GM20000 (cell line): ENCODE data around the gene PIAS1.
"Not testable (repeated sequence)": the region's sequence is repeated elsewhere in the genome, so short reads cannot be mapped to it uniquely, and the experiment has no call there.

Source experiments
- DNase-seq: peaks from one replicate; pipeline ENCODE4 v3.0.0; 2012; ENCODE audit warnings: low spot score
- TF ChIP-seq, protein P1 (sequence below): IDR thresholded peaks from 2 replicates; pipeline ENCODE4 v1.5.1; 2012; ENCODE audit warnings: mild to moderate bottlenecking, control low read depth; ENCODE audit errors: extremely low read depth, missing control alignments

Gene PIAS1

DNA sequence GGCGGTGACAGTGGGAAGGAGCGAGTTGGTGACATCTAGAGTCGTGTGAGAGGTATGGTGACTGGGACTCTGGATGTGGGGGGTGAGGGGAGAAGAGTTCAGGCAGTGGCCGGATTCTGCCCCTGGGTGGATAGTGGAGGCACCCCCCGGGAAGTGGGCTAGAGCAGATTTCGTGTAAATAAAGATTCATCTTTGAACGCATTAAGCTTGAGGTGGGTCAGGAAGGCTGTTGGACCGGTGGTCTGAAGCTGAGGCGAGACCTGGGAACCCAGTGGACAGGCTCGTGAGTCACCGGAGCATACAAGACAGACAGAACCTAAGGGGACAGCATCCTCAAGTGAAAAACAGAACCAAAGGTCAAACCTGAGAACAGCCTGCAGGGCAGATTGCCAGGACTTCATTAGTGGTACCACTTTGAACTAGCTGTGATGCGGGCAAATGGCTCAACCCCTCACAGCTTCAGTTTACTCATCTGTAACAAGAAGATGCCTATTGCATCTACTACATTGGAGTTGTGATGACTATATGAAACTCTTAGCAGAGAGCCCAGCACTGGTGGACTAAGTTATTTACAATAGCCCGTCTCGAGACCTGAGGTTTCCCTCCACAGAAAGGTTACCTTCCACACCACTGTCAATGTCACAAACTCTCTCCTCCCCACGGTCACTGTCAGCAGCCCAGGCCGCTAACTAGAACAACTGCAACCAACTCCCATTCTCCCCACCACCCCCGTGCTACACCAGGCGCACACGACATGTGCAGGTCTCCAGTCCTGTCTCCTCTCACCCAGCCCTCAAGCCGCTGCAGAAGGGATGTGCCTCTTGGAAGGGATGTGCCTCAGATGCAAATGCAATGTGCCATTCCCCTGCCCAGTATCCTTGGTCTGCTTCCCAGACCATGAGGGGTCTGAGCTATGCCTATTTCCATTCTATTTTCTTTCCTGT lies 176.3 kb downstream of the PIAS1 start:
- TF ChIP-seq, protein P1, sequence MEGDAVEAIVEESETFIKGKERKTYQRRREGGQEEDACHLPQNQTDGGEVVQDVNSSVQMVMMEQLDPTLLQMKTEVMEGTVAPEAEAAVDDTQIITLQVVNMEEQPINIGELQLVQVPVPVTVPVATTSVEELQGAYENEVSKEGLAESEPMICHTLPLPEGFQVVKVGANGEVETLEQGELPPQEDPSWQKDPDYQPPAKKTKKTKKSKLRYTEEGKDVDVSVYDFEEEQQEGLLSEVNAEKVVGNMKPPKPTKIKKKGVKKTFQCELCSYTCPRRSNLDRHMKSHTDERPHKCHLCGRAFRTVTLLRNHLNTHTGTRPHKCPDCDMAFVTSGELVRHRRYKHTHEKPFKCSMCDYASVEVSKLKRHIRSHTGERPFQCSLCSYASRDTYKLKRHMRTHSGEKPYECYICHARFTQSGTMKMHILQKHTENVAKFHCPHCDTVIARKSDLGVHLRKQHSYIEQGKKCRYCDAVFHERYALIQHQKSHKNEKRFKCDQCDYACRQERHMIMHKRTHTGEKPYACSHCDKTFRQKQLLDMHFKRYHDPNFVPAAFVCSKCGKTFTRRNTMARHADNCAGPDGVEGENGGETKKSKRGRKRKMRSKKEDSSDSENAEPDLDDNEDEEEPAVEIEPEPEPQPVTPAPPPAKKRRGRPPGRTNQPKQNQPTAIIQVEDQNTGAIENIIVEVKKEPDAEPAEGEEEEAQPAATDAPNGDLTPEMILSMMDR = no peak
- DNase-seq = no peak

DNA sequence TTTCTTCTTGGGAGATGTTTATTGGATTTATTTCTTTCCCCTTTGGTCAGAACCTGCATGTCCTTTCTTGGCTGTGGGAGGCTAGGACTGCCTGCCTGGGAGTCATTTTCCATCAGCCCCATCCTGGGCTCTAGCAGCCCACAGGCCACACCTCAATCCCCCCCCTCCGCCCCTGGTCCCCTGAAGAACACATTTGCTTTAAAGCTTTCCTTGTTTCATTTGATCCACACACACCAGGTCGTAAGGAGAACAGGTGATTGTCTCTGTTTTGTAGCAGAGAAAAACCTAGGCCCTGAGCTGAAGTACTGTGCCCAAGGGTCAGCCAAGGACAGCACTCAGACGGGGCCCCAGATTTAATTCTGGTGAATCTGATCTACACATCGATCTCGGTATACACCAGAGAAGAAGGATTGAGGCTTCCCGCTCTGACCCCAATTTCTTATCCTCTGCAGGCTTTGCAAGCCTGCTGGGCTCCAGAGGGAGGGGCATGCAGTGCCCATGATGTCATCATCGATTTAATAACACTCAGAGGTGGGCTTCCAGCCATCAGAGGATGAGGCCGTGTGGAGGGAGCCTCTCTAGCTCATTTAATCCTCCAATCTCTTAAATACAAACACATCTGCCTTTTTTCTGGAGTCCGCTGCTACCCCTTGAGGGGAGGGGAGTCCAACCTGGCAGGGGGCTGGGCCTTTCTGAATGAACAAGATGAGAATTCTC lies 177.1 kb downstream of the PIAS1 start:
- TF ChIP-seq, protein P1 = no peak
- DNase-seq = no peak

DNA sequence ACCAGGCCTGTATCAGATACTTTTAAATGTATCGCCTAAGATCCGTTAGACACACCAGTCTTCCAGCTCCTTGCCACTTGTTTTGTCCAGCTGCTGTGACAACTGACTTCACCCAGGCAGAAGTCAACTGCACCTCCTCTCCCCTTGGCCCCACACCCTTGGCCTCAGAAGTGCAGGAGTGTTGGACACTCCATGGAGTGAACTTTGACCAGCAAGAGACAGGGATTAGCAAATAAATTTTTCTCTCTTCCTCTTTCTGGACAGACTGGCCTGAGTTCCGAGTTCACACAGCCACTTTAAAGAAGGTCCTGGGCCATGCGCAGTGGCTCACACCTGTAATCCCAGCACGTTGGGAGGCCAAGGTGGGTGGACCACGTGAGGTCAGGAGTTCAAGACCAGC lies 178.3 kb downstream of the PIAS1 start:
- DNase-seq = no peak
- TF ChIP-seq, protein P1 = no peak

DNA sequence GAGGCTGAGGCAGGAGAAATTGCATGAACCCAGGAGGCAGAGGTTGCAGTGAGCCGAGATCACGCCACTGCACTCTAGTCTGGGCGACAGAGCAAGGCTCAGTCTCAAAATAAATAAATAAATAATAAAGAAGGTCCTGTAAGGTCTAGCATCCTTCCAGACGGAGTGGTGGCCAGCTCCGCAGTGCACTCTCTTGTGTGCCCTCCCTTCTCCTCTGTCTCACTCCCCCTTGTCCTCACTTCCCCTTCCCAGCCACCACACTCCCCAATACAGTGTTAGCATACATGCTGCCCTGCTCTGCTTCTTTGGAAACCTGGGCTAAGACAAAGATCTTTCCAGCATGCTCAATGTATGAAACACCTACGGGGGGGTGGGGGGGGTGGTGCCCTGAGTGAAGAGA lies 178.8 kb downstream of the PIAS1 start:
- TF ChIP-seq, protein P1 = no peak
- DNase-seq = no peak

DNA sequence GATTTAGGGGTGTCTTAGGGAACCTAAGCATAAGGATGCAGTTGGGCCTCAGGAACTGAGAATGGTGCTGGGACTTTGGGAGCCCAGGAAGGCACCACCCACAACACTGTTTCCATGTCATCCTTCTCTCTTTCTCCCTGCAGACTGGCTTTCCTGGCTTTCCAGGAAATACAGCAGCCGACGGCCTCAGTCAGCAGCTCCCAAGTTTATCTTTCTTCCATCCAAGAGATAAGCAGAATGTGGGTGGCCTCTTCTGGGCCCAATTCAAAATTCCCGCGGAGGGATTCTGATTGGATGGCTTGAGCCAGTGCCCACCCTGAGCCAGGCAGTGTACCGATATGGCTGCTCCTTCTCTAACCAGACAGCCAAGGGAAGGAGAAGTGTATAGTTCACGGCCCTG lies 179.9 kb downstream of the PIAS1 start:
- TF ChIP-seq, protein P1 = no peak
- DNase-seq = no peak

DNA sequence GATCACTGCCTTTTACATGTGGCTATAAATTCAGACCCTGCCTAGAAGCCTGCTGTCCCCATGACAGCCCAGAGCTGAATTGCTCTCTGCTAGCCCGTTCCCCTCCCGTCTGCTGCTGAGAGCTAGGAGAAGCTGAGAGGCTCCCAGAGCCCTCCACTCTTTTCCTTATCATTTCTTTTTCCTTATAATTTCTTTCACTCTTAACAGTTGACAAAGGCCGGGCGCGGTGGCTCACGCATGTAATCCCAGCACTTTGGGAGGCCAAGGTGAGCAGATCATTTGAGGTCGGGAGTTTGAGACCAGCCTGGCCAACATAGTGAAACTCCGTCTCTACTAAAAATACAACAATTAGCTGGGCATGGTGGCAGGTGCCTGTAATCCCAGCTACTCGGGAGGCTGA lies 180.4 kb downstream of the PIAS1 start:
- DNase-seq = not testable (repeated sequence)

DNA sequence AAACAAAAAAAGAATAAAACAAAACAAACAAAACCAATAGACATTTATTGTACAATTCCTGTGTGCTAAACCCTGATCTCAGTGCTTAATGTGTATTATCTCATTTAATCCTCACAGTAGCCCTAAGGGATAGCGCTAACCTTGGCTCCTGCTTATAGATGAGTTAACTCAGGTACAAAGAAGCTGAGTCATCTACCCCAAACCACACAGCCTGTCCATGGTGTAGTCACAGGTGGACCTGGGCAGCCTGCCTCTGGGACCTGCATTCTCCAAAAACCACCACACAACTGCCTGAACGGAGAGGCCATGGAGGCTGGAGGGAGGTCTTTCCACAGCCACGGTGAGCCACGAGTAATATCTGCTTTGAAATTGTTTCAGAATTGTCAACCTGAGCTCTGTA lies 180.9 kb downstream of the PIAS1 start:
- TF ChIP-seq, protein P1 = no peak
- DNase-seq = no peak
